K562 (cell line): ENCODE data around the gene LONRF2. TPM values are rescaled to one million over a fixed set of nuclear protein-coding genes. Genes with fewer than 3 reads are reported as not detected.
A peak's percentile ranks its signal among the peaks of the same experiment; 100 is the strongest.

Experiments
- ATAC-seq: fragments of 200-7000 bp; cut with Tn5 transposase; 3 replicates; pipeline ENCODE4 v1.9.1; 2020; ENCODE audit warnings: moderate library complexity
- BruUV-seq: library from RNA; stranded (reverse); fragments of 400-500 nt; replicated peaks from 2 replicates; lab custom pipeline; 2021; lab: Mats Ljungman, UMichigan
- CTCF ChIA-PET: fragments of 300-600 bp; formaldehyde crosslinking; extraction: SDS; loops from one replicate; lab custom pipeline; 2021; ENCODE audit warnings: low intra/inter-chr PET ratio; lab: Yijun Ruan, JAX
- POLR2A ChIA-PET: fragments of 300-600, 350-650 bp; sonication (Branson Sonifier 250); formaldehyde crosslinking; extraction: SDS; loops from one replicate; lab custom pipeline; 2021; ENCODE audit warnings: antibody characterized with exemption, inconsistent platforms; lab: Yijun Ruan, JAX
- DNase-seq, 4 experiments: peaks; one replicate each; pipeline versions ENCODE4 v3.0.0 to v3.0.0-alpha.2; 2011 to 2018; ENCODE audit warnings: low spot score in 3 of 4, mixed read lengths in 3 of 4; ENCODE audit errors: extremely low read depth in 1 of 4
- FAIRE-seq: peaks from 2 replicates; lab custom pipeline; 2011; peaks lifted over from hg19 to GRCh38; lab: Jason Lieb, UNC
- H2AFZ ChIP-seq: 2 replicates; pipeline ENCODE4 v1.6.0; 2011; ENCODE audit warnings: low read depth, low read length, control low read depth, inconsistent platforms
- H3K27ac ChIP-seq: fragments of 200-600 bp; 3 replicates; pipeline ENCODE4 v1.8.0; 2011; ENCODE audit warnings: low read depth, mild to moderate bottlenecking, control low read depth, inconsistent platforms, low read length, moderate library complexity, mixed read lengths; ENCODE audit errors: extremely low read depth
- H3K27me3 ChIP-seq, 2 experiments: fragments of 300-600 bp in 1 of 2; 2 replicates in 1 of 2; 3 replicates in 1 of 2; pipeline versions ENCODE4 v1.6.0 to v1.8.0; 2011; ENCODE audit warnings: inconsistent platforms in 2 of 2, low read length in 2 of 2, mild to moderate bottlenecking in 1 of 2, mixed read lengths in 1 of 2, moderate library complexity in 1 of 2; ENCODE audit not compliant: control insufficient read depth in 2 of 2, insufficient read depth in 2 of 2
- H3K36me3 ChIP-seq: fragments of 300-600 bp; 3 replicates; pipeline ENCODE4 v1.8.0; 2011; ENCODE audit warnings: mild to moderate bottlenecking, low read length, inconsistent platforms; ENCODE audit not compliant: control insufficient read depth, insufficient read depth
- H3K4me1 ChIP-seq, 2 experiments: fragments of 200-600 bp in 1 of 2; replicated peaks in 1 of 2; 2 replicates in 1 of 2; 3 replicates in 1 of 2; pipeline versions ENCODE4 v1.5.1 to v1.8.0; 2011; ENCODE audit warnings: inconsistent platforms in 2 of 2, low read length in 2 of 2, mild to moderate bottlenecking in 1 of 2, mixed read lengths in 1 of 2, moderate library complexity in 1 of 2; ENCODE audit not compliant: control insufficient read depth in 2 of 2, insufficient read depth in 2 of 2
- H3K4me2 ChIP-seq: 2 replicates; pipeline ENCODE4 v1.6.1; 2011; ENCODE audit warnings: low read length, control low read depth, inconsistent platforms, mixed read lengths; ENCODE audit not compliant: insufficient read depth
- H3K4me3 ChIP-seq: fragments of 200-600 bp; sonication (generic), shearing (Covaris generic); 2 replicates; pipeline ENCODE4 v1.5.1; 2016; ENCODE audit warnings: control low read depth, inconsistent platforms
- H3K79me2 ChIP-seq: fragments of 200-600 bp; 3 replicates; pipeline ENCODE4 v1.8.0; 2011; ENCODE audit warnings: low read length, inconsistent platforms; ENCODE audit not compliant: control insufficient read depth, insufficient read depth
- H3K9ac ChIP-seq, 2 experiments: 2 replicates each; pipeline versions ENCODE4 v1.6.0 to v1.6.1; 2011; ENCODE audit warnings: low read depth in 2 of 2, low read length in 2 of 2, control low read depth in 1 of 2, inconsistent platforms in 1 of 2, mild to moderate bottlenecking in 1 of 2, mixed read lengths in 1 of 2; ENCODE audit not compliant: insufficient read depth in 1 of 2
- H3K9me1 ChIP-seq: one replicate; pipeline ENCODE4 v1.6.0; 2011; ENCODE audit warnings: inconsistent platforms, mild to moderate bottlenecking, low read length, moderate library complexity; ENCODE audit not compliant: control insufficient read depth, insufficient read depth
- H3K9me3 ChIP-seq: replicated peaks from 2 replicates; pipeline ENCODE4 v1.5.1; 2011; ENCODE audit warnings: low read depth, low read length, inconsistent platforms; ENCODE audit not compliant: control insufficient read depth, insufficient read depth
- H4K20me1 ChIP-seq: replicated peaks from 2 replicates; pipeline ENCODE4 v1.6.1; 2011; ENCODE audit warnings: low read length, inconsistent platforms, mixed read lengths; ENCODE audit not compliant: control insufficient read depth, insufficient read depth
- CBFA2T2 ChIP-seq: fragments of 450-650 bp; conservative IDR thresholded peaks from 2 replicates; pipeline ENCODE4 v1.6.1; 2017; ENCODE audit warnings: mild to moderate bottlenecking
- KLF1 ChIP-seq: fragments of 450-650 bp; IDR thresholded peaks from 2 replicates; pipeline ENCODE4 v1.6.1; 2016; ENCODE audit warnings: missing genetic modification characterization, missing compliant biosample characterization
- NR0B1 ChIP-seq: fragments of 450-650 bp; IDR thresholded peaks from one replicate; pipeline ENCODE4 v1.6.1; 2018; ENCODE audit warnings: mild to moderate bottlenecking, moderate library complexity; ENCODE audit not compliant: partially characterized antibody
- PHTF2 ChIP-seq: fragments of 250-450 bp; sonication (Bioruptor Pico); IDR thresholded peaks from 2 replicates; pipeline ENCODE4 v1.5.0; 2021; ENCODE audit warnings: mild to moderate bottlenecking
- PTTG1 ChIP-seq: fragments of 450-650 bp; IDR thresholded peaks from 2 replicates; pipeline ENCODE4 v1.6.1; 2016; ENCODE audit warnings: low read depth, mild to moderate bottlenecking, missing genetic modification characterization, missing compliant biosample characterization
- RHOXF2B ChIP-seq: fragments of 250-450 bp; sonication (Bioruptor Pico); conservative IDR thresholded peaks from 2 replicates; pipeline ENCODE4 v1.5.1; 2021
- SLC30A9 ChIP-seq: fragments of 250-450 bp; sonication (Bioruptor Pico); IDR thresholded peaks from 2 replicates; pipeline ENCODE4 v1.8.0; 2022; ENCODE audit warnings: mild to moderate bottlenecking, moderate library complexity
- SMARCB1 ChIP-seq: IDR thresholded peaks from 2 replicates; pipeline ENCODE4 v1.6.1; 2011; ENCODE audit warnings: improper control_type of control experiment, low read depth; ENCODE audit not compliant: insufficient read length
- TAL1 ChIP-seq: fragments of 450-650 bp; IDR thresholded peaks from 2 replicates; pipeline ENCODE4 v1.6.1; 2016; ENCODE audit warnings: mild to moderate bottlenecking
- TCF3 ChIP-seq: sonication (generic); formaldehyde crosslinking; IDR thresholded peaks from 2 replicates; pipeline ENCODE4 v1.4.0; 2020; ENCODE audit warnings: mild to moderate bottlenecking, missing genetic modification reagents
- TRIM24 ChIP-seq, 2 experiments: fragments of 450-650 bp; IDR thresholded peaks; 2 replicates each; pipeline ENCODE4 v1.6.1; 2016
- U2AF2 ChIP-seq: fragments of 200-400 bp; formaldehyde crosslinking; optimal IDR thresholded peaks from 2 replicates; pipeline ENCODE3; 2017; ENCODE audit warnings: low read depth, mild to moderate bottlenecking, low read length
- ZNF165 ChIP-seq: fragments of 250-450 bp; sonication (Bioruptor Pico); IDR thresholded peaks from 2 replicates; pipeline ENCODE4 v1.4.0; 2020; ENCODE audit warnings: borderline replicate concordance
- ZNF431 ChIP-seq: sonication (generic); formaldehyde crosslinking; IDR thresholded peaks from 2 replicates; pipeline ENCODE4 v1.8.0; 2022; ENCODE audit warnings: mild to moderate bottlenecking, missing genetic modification reagents
- ZNF449 ChIP-seq: fragments of 250-450 bp; sonication (Bioruptor Pico); IDR thresholded peaks from 2 replicates; pipeline ENCODE4 v1.8.0; 2022; ENCODE audit warnings: moderate library complexity, mild to moderate bottlenecking, inconsistent platforms
- ZNF75A ChIP-seq: fragments of 450-650 bp; formaldehyde crosslinking; IDR thresholded peaks from 2 replicates; pipeline ENCODE4 v1.4.0; 2020; ENCODE audit warnings: mild to moderate bottlenecking
- WGBS: fragments of 100-300 bp; shearing (Covaris generic); methylation state at CpG from one replicate; pipeline ENCODE4 v1.1.6; 2016; ENCODE audit warnings: low coverage, mixed read lengths; ENCODE audit not compliant: insufficient coverage; ENCODE audit errors: missing lambda C conversion rate; 5-methylcytosine and 5-hydroxymethylcytosine counted together
- in situ Hi-C: fragments of 300-500 bp; cut with MboI; formaldehyde crosslinking; loops from 4 replicates; pipeline ENCODE4 v1.15.0; 2018; ENCODE audit warnings: inconsistent platforms, mixed read lengths
- intact Hi-C: fragments of 100-400 bp; cut with micrococcal nuclease; formaldehyde crosslinking; loops from 2 replicates; pipeline ENCODE4 v1.14.2; 2022
- polyA plus RNA-seq, 8 experiments: library from polyadenylated mRNA; depleted of rRNA in 4 of 8; stranded (reverse) in 5 of 8; unstranded in 3 of 8; fragments of >200 nt; fragmentation: Nextera tagmentation in 2 of 8; fragmentation: Illumina TruSeq in 1 of 8; extraction: Ambion mirVana in 2 of 8; extraction: Trizol in 1 of 8; gene quantifications; 2 replicates each; pipeline versions ENCODE4 v1.2.1 to v1.2.3, GENCODE V29; 2011 to 2014; ENCODE audit warnings: inconsistent platforms in 1 of 8, missing spikeins in 1 of 8
- total RNA-seq, 7 experiments: library from RNA; depleted of rRNA in 6 of 7; stranded (reverse); fragments of >200 nt in 6 of 7; fragmentation: Illumina TruSeq in 2 of 7; extraction: Trizol in 2 of 7; gene quantifications; 2 replicates each; pipeline versions ENCODE4 v1.2.1 to v1.2.3, GENCODE V29; 2011 to 2021; ENCODE audit warnings: low replicate concordance in 1 of 7
- TF ChIP-seq, protein P1 (sequence below): fragments of 200-800 bp; sonication (Bioruptor generic); IDR thresholded peaks from 2 replicates; pipeline ENCODE4 v1.6.1; 2017; ENCODE audit warnings: missing genetic modification characterization, missing compliant biosample characterization
- TF ChIP-seq, protein P2 (sequence below): fragments of 450-650 bp; IDR thresholded peaks from 2 replicates; pipeline ENCODE4 v1.6.1; 2018; ENCODE audit warnings: mild to moderate bottlenecking, low read depth; ENCODE audit not compliant: partially characterized antibody

LONRF2 gene
- total and polyA plus RNA-seq, 9 of the 15 experiments (the other 6 are each of a cell fraction or from before 2014, with no cell fraction given), result 0.35 to 5.0 (median 2.7) TPM

GRCh38 chr2:100250645-100251044 lies 71.7 kb downstream of the LONRF2 start (continued):
- TF ChIP-seq ZNF431 (CRISPR knock-in tag) (no peak), SMARCB1 (no peak), RHOXF2B (no peak), U2AF2 (no peak), ZNF449 (CRISPR knock-in tag) (no peak), NR0B1 (no peak), SLC30A9 (no peak)
- TF ChIP-seq, all 486 proteins: peak for 0

GRCh38 chr2:100248971-100249370 lies 73.3 kb downstream of the LONRF2 start:
- intact Hi-C loops, result loop anchor here (10.0 kb wide), 2 partner anchors 424 to 524 kb away; no protein-coding TSS in a partner anchor
- TF ChIP-seq, protein P1, sequence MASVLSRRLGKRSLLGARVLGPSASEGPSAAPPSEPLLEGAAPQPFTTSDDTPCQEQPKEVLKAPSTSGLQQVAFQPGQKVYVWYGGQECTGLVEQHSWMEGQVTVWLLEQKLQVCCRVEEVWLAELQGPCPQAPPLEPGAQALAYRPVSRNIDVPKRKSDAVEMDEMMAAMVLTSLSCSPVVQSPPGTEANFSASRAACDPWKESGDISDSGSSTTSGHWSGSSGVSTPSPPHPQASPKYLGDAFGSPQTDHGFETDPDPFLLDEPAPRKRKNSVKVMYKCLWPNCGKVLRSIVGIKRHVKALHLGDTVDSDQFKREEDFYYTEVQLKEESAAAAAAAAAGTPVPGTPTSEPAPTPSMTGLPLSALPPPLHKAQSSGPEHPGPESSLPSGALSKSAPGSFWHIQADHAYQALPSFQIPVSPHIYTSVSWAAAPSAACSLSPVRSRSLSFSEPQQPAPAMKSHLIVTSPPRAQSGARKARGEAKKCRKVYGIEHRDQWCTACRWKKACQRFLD (CRISPR knock-in tag), result no peak
- 0 out of 2 replicates have a peak, but pooled peaks have one; percentile 18 for TF ChIP-seq TCF3 (CRISPR knock-in tag)
- TF ChIP-seq PTTG1 (tag), result no peak
- no peak for TF ChIP-seq ZNF165 (CRISPR knock-in tag)
- TF ChIP-seq, protein P2, sequence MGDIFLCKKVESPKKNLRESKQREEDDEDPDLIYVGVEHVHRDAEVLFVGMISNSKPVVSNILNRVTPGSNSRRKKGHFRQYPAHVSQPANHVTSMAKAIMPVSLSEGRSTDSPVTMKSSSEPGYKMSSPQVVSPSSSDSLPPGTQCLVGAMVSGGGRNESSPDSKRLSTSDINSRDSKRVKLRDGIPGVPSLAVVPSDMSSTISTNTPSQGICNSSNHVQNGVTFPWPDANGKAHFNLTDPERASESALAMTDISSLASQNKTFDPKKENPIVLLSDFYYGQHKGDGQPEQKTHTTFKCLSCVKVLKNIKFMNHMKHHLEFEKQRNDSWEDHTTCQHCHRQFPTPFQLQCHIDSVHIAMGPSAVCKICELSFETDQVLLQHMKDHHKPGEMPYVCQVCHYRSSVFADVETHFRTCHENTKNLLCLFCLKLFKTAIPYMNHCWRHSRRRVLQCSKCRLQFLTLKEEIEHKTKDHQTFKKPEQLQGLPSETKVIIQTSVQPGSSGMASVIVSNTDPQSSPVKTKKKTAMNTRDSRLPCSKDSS, result no peak
- TF ChIP-seq PHTF2, result no peak
- TF ChIP-seq CBFA2T2, result 0 out of 2 replicates have a peak, but pooled peaks have one; percentile 17
- no peak for TF ChIP-seq TRIM24 (IDR thresholded peaks at IDR 0.05)
- TF ChIP-seq KLF1, result no peak
- peak; percentile 18; the same call in 1 of the 2 replicates for TF ChIP-seq TAL1
- no peak for TF ChIP-seq ZNF75A (CRISPR knock-in tag)

More at GRCh38 chr2:100248971-100249370, 73.3 kb downstream of the LONRF2 start:
- Histone ChIP-seq H3K27me3 (peaks cover 13 to 61% of the 10 kb centered on the region in 2 experiments; a peak in 4 of 5 replicates), H2AFZ (no peak overlapping the region), H3K4me2 (no peak overlapping the region), H3K36me3 (no peaks in the 10 kb centered on the region), H3K9me3 (no peaks in the 10 kb centered on the region), H3K27ac (no peak overlapping the region), H3K4me3 (no peak overlapping the region), H3K9ac (no peak overlapping the region), H3K9me1 (no peaks in the 10 kb centered on the region), H3K79me2 (no peaks in the 10 kb centered on the region), H4K20me1 (0 out of 2 replicates have a peak, but pooled peaks cover 4% of the 10 kb centered on the region), H3K4me1 (no peaks in the 10 kb centered on the region)
- ChIA-PET POLR2A (interaction anchor here (0.5 kb wide), 1 partner anchor 442 kb away, joined by 3 read pairs; no protein-coding TSS in a partner anchor), CTCF (no interaction called here)
- ATAC-seq (no peak), FAIRE-seq (no peak), DNase-seq (no peak)
- BruUV-seq, result no TSS peak
- WGBS, result 0% methylated on average over 5 of the region's 5 CpGs
- in situ Hi-C loops, result loop anchor here (5.0 to 25.0 kb wide), 2 partner anchors 537 to 687 kb away; no protein-coding TSS in a partner anchor
